ENCODE data around the gene TXNL4A.

Gene TXNL4A

GRCh38 chr18:79934311-79935097 is 53.9 kb downstream of the TXNL4A start:
- peaks cover 21% of the 10 kb centered on the region for H3K79me2 ChIP-seq (ENCODE audit: insufficient read depth, low read length)
- H3K36me3 ChIP-seq (ENCODE audit: low read length): peaks cover 41% of the 10 kb centered on the region
- H3K4me2 ChIP-seq (ENCODE audit: low read depth, low read length, poor library complexity, severe bottlenecking): no peak overlapping the region

GRCh38 chr18:79933765-79934164 is 54.6 kb downstream of the TXNL4A start:
- TF ChIP-seq EZH2phosphoT487 (conservative IDR thresholded peaks at IDR 0.05; ENCODE audit: low read length): no peak
- no peak for TF ChIP-seq CTCF (IDR thresholded peaks at IDR 0.05; ENCODE audit: insufficient read depth, low read length, poor library complexity, severe bottlenecking)
- peaks cover 48% of the 10 kb centered on the region for H3K36me3 ChIP-seq (ENCODE audit: low read length)
- H3K27me3 ChIP-seq (ENCODE audit: low read length): no peaks in the 10 kb centered on the region
- H3F3A ChIP-seq (ENCODE audit: insufficient read depth): no peaks in the 10 kb centered on the region
- peaks cover 21% of the 10 kb centered on the region for H3K79me2 ChIP-seq (ENCODE audit: insufficient read depth, low read length)
- H3K9me3 ChIP-seq (ENCODE audit: insufficient read depth, low read length): peaks cover 41% of the 10 kb centered on the region; the same call in 1 of the 2 replicates
- H2AFZ ChIP-seq (ENCODE audit: low read depth, low read length, severe bottlenecking): no peak overlapping the region
- no peak overlapping the region for H3K4me3 ChIP-seq (ENCODE audit: insufficient read depth, low read length, poor library complexity, severe bottlenecking)
- H3K9ac ChIP-seq (ENCODE audit: low read length): no peak overlapping the region
- H3K27ac ChIP-seq (ENCODE audit: low read depth, low read length): no peak overlapping the region
- no peaks in the 10 kb centered on the region for H4K20me1 ChIP-seq (ENCODE audit: low read depth, low read length)
- H3K4me2 ChIP-seq (ENCODE audit: low read depth, low read length, poor library complexity, severe bottlenecking): no peak overlapping the region
- no peaks in the 10 kb centered on the region for H3K9me2 ChIP-seq (replicated peaks; ENCODE audit: insufficient read depth, low read length)

More at GRCh38 chr18:79934311-79935097, 53.9 kb downstream of the TXNL4A start:
- Histone ChIP-seq H3K4me3 (ENCODE audit: insufficient read depth, low read length, poor library complexity, severe bottlenecking) (no peak overlapping the region), H3F3A (ENCODE audit: insufficient read depth) (no peaks in the 10 kb centered on the region), H3K9me3 (ENCODE audit: insufficient read depth, low read length) (peaks cover 35% of the 10 kb centered on the region; the same call in 1 of the 2 replicates), H2AFZ (ENCODE audit: low read depth, low read length, severe bottlenecking) (no peak overlapping the region), H3K27ac (ENCODE audit: low read depth, low read length) (no peak overlapping the region), H4K20me1 (ENCODE audit: low read depth, low read length) (no peaks in the 10 kb centered on the region), H3K9me2 (replicated peaks; ENCODE audit: insufficient read depth, low read length) (no peaks in the 10 kb centered on the region), H3K27me3 (ENCODE audit: low read length) (no peaks in the 10 kb centered on the region), H3K9ac (ENCODE audit: low read length) (no peak overlapping the region)
- TF ChIP-seq EZH2phosphoT487 (conservative IDR thresholded peaks at IDR 0.05; ENCODE audit: low read length) (no peak), CTCF (IDR thresholded peaks at IDR 0.05; ENCODE audit: insufficient read depth, low read length, poor library complexity, severe bottlenecking) (no peak)

- H3K27me3 ChIP-seq (ENCODE audit: low read length): no peaks in the 10 kb centered on the region
- TF ChIP-seq EZH2phosphoT487 (conservative IDR thresholded peaks at IDR 0.05; ENCODE audit: low read length) (no peak), CTCF (IDR thresholded peaks at IDR 0.05; ENCODE audit: insufficient read depth, low read length, poor library complexity, severe bottlenecking) (no peak)
- H3K9ac ChIP-seq (ENCODE audit: low read length): no peak overlapping the region
- H3K4me3 ChIP-seq (ENCODE audit: insufficient read depth, low read length, poor library complexity, severe bottlenecking): no peak overlapping the region
- H4K20me1 ChIP-seq (ENCODE audit: low read depth, low read length): no peaks in the 10 kb centered on the region
- H2AFZ ChIP-seq (ENCODE audit: low read depth, low read length, severe bottlenecking): no peak overlapping the region
- no peak overlapping the region for H3K4me2 ChIP-seq (ENCODE audit: low read depth, low read length, poor library complexity, severe bottlenecking)
- H3K36me3 ChIP-seq (ENCODE audit: low read length): peaks cover 48% of the 10 kb centered on the region
- H3F3A ChIP-seq (ENCODE audit: insufficient read depth): no peaks in the 10 kb centered on the region
- no peaks in the 10 kb centered on the region for H3K9me2 ChIP-seq (replicated peaks; ENCODE audit: insufficient read depth, low read length)
- peaks cover 42% of the 10 kb centered on the region; the same call in 1 of the 2 replicates for H3K9me3 ChIP-seq (ENCODE audit: insufficient read depth, low read length)
- H3K79me2 ChIP-seq (ENCODE audit: insufficient read depth, low read length): peaks cover 21% of the 10 kb centered on the region
- no peak overlapping the region for H3K27ac ChIP-seq (ENCODE audit: low read depth, low read length)
These were observed 55.5 kb downstream of the TXNL4A start for GRCh38 chr18:79932907-79933306.

Measured in SU-DHL-6 (cell line).